ENCODE data around the gene PPP1R3G. TPM values are rescaled to one million over a fixed set of nuclear protein-coding genes. Genes with fewer than 3 reads are reported as not detected.
A peak's percentile ranks its signal among the peaks of the same experiment; 100 is the strongest.

PPP1R3G gene
- 1 to 10 TPM in 1 of 2 donors, under 1 TPM in 1; 0.93 to 1.3 TPM for total RNA-seq
- polyA plus RNA-seq (ENCODE audit: insufficient read depth, low read depth, low replicate concordance) = 0.55 TPM
- long read RNA-seq, donor 1, full-length matches to known transcripts = 4 of 4 reads
- long read RNA-seq, donor 1, partial matches to known transcripts = 0 of 4 reads
- long read RNA-seq, donor 1, other reads (novel, unspliced or antisense) = 0 of 4 reads
- long read RNA-seq, donor 2, full-length matches to known transcripts = 1 of 1 reads
- long read RNA-seq, donor 2, partial matches to known transcripts = 0 of 1 reads
- long read RNA-seq, donor 2, other reads (novel, unspliced or antisense) = 0 of 1 reads

- peak within 1 kb of the TSS; percentile 49 to 60 for H3K4me3 ChIP-seq
- H3K4me1 ChIP-seq = peaks cover 7% of the 10 kb centered on the region
- WGBS, 2 donors = 0 to 1% methylated on average over 8 to 56 of the region's 83 CpGs
- TF ChIP-seq CTCF (IDR thresholded peaks at IDR 0.05) (no peak), POLR2A (IDR thresholded peaks at IDR 0.05) (no peak)
- no peaks in the 10 kb centered on the region for H3K36me3 ChIP-seq (ENCODE audit: low read depth, missing control alignments)
- no peaks in the 10 kb centered on the region for H3K27me3 ChIP-seq
- peak within 1 kb of the TSS; percentile 70 to 87 for H3K27ac ChIP-seq
- no peaks in the 10 kb centered on the region for H3K9me3 ChIP-seq
- peak; percentile 52 for DNase-seq
- intact Hi-C loops (cut with DNase I; ENCODE audit: low total_unique reads) = no loop called here
Observed at GRCh38 chr6:5084781-5085647, at the start of gene PPP1R3G. TSS of gene PPP1R3G (plus strand) at chr6:5085341. CDS start at chr6:5085486, 145 bp downstream.

GRCh38 chr6:5036269-5036668, 48.9 kb upstream of the PPP1R3G start:
- intact Hi-C loops (cut with DNase I; ENCODE audit: low total_unique reads) = no loop called here
- Histone ChIP-seq H3K27ac (no peak overlapping the region), H3K36me3 (ENCODE audit: low read depth, missing control alignments) (no peaks in the 10 kb centered on the region), H3K27me3 (no peaks in the 10 kb centered on the region), H3K4me1 (no peaks in the 10 kb centered on the region), H3K4me3 (no peak overlapping the region), H3K9me3 (no peaks in the 10 kb centered on the region)
- 80 to 91% methylated on average over 8 of the region's 8 CpGs for WGBS, 2 donors
- DNase-seq = no peak
- no peak for TF ChIP-seq CTCF (IDR thresholded peaks at IDR 0.05)
- no peak for TF ChIP-seq POLR2A (IDR thresholded peaks at IDR 0.05)

DNA sequence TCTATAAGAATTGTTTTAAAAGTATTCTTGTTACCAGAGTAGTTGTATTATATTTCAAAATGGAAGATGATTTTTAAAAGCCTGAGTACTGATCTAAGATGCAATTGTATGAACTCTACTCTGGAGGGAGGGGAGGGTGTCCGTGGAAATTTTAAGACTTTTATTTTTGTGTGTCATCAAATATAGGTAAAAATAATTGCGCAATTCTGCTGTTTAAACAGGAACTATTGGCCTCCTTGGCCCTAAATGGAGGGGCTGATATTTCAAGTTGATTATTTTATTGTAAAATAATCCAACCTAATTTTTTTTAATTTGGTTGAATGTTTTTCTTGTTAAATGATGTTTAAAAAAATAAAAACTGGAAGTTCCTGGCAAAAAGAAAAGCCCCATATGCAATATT, 43.2 kb upstream of the PPP1R3G start:
- no peaks in the 10 kb centered on the region for H3K36me3 ChIP-seq (ENCODE audit: low read depth, missing control alignments)
- DNase-seq = no peak
- WGBS, 2 donors = 42 to 45% methylated on average over 2 of the region's 2 CpGs
- no peaks in the 10 kb centered on the region for H3K9me3 ChIP-seq
- no peak overlapping the region for H3K4me3 ChIP-seq
- no peak overlapping the region for H3K27ac ChIP-seq
- no peaks in the 10 kb centered on the region for H3K4me1 ChIP-seq
- intact Hi-C loops (cut with DNase I; ENCODE audit: low total_unique reads) = no loop called here
- no peak for TF ChIP-seq POLR2A (IDR thresholded peaks at IDR 0.05)
- TF ChIP-seq CTCF (IDR thresholded peaks at IDR 0.05) = no peak
- H3K27me3 ChIP-seq = no peaks in the 10 kb centered on the region

DNA sequence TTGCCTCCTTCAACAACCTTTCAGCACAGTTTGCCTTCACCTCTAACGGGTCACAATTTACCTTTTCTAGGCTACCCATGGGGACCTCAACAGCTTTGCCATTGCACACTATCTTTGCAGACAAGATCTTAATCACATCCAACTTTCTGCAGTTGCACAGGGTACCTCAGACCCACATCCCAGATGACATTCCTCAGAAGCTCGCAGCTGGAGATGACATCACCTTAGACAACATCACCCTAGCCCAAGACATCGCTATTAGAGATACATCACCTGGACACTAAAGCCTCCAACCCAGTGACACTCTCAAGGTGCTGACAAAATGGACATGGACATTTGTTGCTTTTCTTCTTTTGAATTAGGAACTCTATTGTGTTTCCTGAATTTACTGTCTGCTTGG, 42.7 kb upstream of the PPP1R3G start:
- 86 to 90% methylated on average over 3 of the region's 3 CpGs for WGBS, 2 donors
- TF ChIP-seq POLR2A (IDR thresholded peaks at IDR 0.05) (no peak), CTCF (IDR thresholded peaks at IDR 0.05) (no peak)

More for the DNA sequence above, 42.7 kb upstream of the PPP1R3G start:
- no peaks in the 10 kb centered on the region for H3K36me3 ChIP-seq (ENCODE audit: low read depth, missing control alignments)
- no peaks in the 10 kb centered on the region for H3K9me3 ChIP-seq
- intact Hi-C loops (cut with DNase I; ENCODE audit: low total_unique reads) = no loop called here
- H3K27me3 ChIP-seq = no peaks in the 10 kb centered on the region
- DNase-seq = no peak
- no peak overlapping the region for H3K27ac ChIP-seq
- H3K4me1 ChIP-seq = no peaks in the 10 kb centered on the region
- no peak overlapping the region for H3K4me3 ChIP-seq

Data from testis (tissue), 5 donors.